ENCODE results near the gene TAS2R38.

DNA sequence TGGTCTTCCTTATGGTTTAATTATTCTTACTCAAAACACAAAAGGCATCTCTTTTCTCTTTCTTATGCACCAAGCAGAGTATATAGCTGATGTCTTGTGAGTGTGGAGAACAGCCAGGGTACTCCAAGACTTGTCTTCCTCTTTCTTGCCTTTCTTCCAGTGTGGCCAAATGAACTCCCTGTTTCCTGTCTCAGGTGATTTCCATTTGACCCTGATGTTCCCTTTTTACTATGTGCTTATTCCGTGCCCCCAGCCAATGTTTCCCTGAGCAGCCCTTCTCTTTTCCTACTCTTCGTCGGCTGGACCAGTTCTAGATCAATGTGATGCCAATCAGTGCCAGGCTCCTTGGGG, 44.8 kb downstream of the TAS2R38 start:
- TF ChIP-seq CTCF (IDR thresholded peaks at IDR 0.05 in 8 of 11, conservative IDR thresholded peaks at IDR 0.05 in 3 of 11) (no peak), POLR2A (IDR thresholded peaks at IDR 0.05) (no peak), POLR2AphosphoS5 (IDR thresholded peaks at IDR 0.05) (no peak)

Data from spleen (tissue), 7 donors.